NK-92 treated with Interleukin-12 subunit alpha and Interleukin-12 subunit beta, amount 100 ng/mL, for 24 hours (cell line): ENCODE measurements around the gene SETBP1.

Source experiments
- DNase-seq: peaks from one replicate; lab custom pipeline; 2025; lab: John Stamatoyannopoulos, UW

Gene SETBP1

GRCh38 chr18:44911260-44911659 lies 230.6 kb downstream of the SETBP1 start:
- DNase-seq: no peak

GRCh38 chr18:44911773-44912172 lies 231.1 kb downstream of the SETBP1 start:
- no peak for DNase-seq

GRCh38 chr18:44912740-44913478 lies 232.2 kb downstream of the SETBP1 start:
- DNase-seq: no peak

GRCh38 chr18:44914028-44914427 lies 233.3 kb downstream of the SETBP1 start:
- no peak for DNase-seq

- DNase-seq: no peak
Measured at GRCh38 chr18:44915213-44915612, 234.5 kb downstream of the SETBP1 start.

GRCh38 chr18:44915661-44916060 lies 235.0 kb downstream of the SETBP1 start:
- DNase-seq: no peak

GRCh38 chr18:44916429-44917207 lies 235.9 kb downstream of the SETBP1 start:
- no peak for DNase-seq

- no peak for DNase-seq
Measured at GRCh38 chr18:44917216-44918141, 236.8 kb downstream of the SETBP1 start.

GRCh38 chr18:44918142-44918476 lies 237.4 kb downstream of the SETBP1 start:
- no peak for DNase-seq

GRCh38 chr18:44920441-44920840 lies 239.8 kb downstream of the SETBP1 start:
- no peak for DNase-seq

- no peak for DNase-seq
Measured at GRCh38 chr18:44921974-44922373, 241.3 kb downstream of the SETBP1 start.

GRCh38 chr18:44922968-44923367 lies 242.3 kb downstream of the SETBP1 start:
- DNase-seq: no peak

- DNase-seq: no peak
Measured at GRCh38 chr18:44924785-44925499, 244.3 kb downstream of the SETBP1 start.

- DNase-seq: no peak
Measured at GRCh38 chr18:44927127-44927849, 246.6 kb downstream of the SETBP1 start.

GRCh38 chr18:44934901-44935300 lies 254.2 kb downstream of the SETBP1 start:
- DNase-seq: no peak

GRCh38 chr18:44935455-44935854 lies 254.8 kb downstream of the SETBP1 start:
- no peak for DNase-seq

GRCh38 chr18:44936485-44936884 lies 255.8 kb downstream of the SETBP1 start:
- DNase-seq: no peak

- no peak for DNase-seq
Measured at GRCh38 chr18:44937960-44938719, 257.5 kb downstream of the SETBP1 start.

GRCh38 chr18:44938720-44939665 lies 258.3 kb downstream of the SETBP1 start:
- DNase-seq: no peak
